GM18907 (cell line): ENCODE data around the gene LCK.
"Not testable (repeated sequence)": the region's sequence is repeated elsewhere in the genome, so short reads cannot be mapped to it uniquely, and the experiment has no call there.

Experiments used
- ATAC-seq: cut with Tn5 transposase; IDR thresholded peaks from one replicate; pipeline ENCODE4 v1.9.1; 2021; ENCODE audit warnings: mild to moderate bottlenecking, moderate library complexity; ENCODE audit not compliant: unreplicated experiment

The LCK gene

GRCh38 chr1:32272557-32273390 lies 21.7 kb downstream of the LCK start:
- no peak for ATAC-seq

DNA sequence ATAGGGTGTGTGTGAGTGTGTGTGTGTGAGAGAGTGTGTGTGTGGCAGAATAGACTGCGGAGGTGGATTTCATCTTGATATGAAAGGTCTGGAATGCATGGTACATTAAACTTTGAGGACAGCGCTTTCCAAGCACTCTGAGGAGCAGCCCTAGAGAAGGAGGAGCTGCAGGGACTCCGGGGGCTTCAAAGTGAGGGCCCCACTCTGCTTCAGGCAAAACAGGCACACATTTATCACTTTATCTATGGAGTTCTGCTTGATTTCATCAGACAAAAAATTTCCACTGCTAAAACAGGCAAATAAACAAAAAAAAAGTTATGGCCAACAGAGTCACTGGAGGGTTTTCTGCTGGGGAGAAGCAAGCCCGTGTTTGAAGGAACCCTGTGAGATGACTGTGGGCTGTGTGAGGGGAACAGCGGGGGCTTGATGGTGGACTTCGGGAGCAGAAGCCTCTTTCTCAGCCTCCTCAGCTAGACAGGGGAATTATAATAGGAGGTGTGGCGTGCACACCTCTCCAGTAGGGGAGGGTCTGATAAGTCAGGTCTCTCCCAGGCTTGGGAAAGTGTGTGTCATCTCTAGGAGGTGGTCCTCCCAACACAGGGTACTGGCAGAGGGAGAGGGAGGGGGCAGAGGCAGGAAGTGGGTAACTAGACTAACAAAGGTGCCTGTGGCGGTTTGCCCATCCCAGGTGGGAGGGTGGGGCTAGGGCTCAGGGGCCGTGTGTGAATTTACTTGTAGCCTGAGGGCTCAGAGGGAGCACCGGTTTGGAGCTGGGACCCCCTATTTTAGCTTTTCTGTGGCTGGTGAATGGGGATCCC lies 22.5 kb downstream of the LCK start:
- ATAC-seq: peak; percentile 45

- ATAC-seq: no peak
Measured at GRCh38 chr1:32274646-32275340, 23.7 kb downstream of the LCK start.

GRCh38 chr1:32275424-32275823 lies 24.4 kb downstream of the LCK start:
- no peak for ATAC-seq

GRCh38 chr1:32276032-32276782 lies 25.1 kb downstream of the LCK start:
- ATAC-seq: no peak

GRCh38 chr1:32284777-32285176 lies 33.7 kb downstream of the LCK start:
- not testable (repeated sequence) for ATAC-seq

DNA sequence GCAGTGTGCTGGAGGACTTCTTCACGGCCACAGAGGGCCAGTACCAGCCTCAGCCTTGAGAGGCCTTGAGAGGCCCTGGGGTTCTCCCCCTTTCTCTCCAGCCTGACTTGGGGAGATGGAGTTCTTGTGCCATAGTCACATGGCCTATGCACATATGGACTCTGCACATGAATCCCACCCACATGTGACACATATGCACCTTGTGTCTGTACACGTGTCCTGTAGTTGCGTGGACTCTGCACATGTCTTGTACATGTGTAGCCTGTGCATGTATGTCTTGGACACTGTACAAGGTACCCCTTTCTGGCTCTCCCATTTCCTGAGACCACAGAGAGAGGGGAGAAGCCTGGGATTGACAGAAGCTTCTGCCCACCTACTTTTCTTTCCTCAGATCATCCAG lies 34.6 kb downstream of the LCK start:
- ATAC-seq: no peak

DNA sequence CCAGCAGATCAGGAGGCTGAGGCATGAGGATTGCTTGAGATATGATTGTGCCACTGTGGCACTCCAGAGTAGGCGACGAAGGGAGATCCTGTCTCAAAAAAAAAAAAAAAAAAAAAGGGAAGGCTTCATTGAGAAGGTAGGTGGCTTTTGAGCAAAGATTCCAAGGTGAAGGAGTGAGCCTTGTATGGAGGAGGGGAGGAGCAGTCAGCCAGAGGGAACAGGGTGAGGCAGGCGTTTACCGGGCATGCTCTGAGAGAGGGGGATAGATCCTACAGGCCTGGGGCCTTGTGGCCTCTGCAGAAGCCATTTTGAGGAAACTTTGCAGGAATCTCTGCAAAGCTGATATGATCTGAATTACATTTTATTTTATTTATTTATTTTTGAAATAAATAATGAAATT lies 35.7 kb downstream of the LCK start:
- ATAC-seq: no peak

DNA sequence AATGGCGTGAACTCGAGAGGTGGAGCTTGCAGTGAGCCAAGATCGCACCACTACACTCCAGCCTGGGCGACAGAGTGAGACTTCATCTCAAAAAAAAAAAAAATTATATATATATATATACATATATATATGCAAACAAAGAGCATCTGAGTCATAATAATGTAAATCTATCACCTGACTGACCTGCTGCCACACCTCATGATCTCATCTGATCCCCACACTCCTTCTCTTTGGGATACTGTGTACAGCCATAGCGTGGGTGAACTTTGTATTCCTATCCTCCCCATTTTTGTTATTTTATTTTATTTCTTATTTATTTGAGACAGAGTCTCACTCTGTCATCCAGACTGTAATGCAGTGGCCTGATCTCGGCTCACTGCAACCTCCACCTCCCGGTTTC lies 38.2 kb downstream of the LCK start:
- no peak for ATAC-seq

DNA sequence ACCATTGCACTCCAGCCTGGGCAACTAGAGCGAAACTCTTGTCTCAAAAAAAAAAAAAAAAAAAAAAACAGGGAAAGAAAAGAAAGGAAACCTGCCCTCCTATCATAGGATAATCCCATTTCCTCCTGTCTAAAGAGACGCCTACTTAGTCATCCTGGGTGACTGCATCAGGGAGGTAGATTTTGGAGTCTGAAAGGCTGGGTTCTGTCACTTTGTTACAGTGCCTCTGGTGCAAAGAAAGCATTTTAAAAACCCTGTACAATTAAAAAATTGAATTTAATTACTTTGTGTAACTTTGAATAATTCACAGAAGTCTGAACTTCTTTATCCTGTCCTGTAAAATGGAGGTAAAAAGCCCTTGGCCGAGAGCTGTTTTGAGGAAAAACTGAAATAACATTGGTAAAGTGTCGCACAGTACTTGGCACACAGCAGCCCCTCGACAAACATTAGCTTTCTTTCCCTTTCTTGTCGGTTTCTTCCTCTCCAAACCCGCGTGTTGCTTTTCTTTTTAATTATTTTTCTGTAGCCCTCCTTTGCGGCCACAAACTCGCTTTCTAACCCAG lies 40.2 kb downstream of the LCK start:
- ATAC-seq: no peak

- ATAC-seq: peak; percentile 89
Measured at GRCh38 chr1:32291708-32292538, 40.9 kb downstream of the LCK start, which contains the start of gene HDAC1. TSS of gene HDAC1 (plus strand) at chr1:32292083. CDS start at chr1:32292170, 87 bp downstream.

- not testable (repeated sequence) for ATAC-seq
Measured at GRCh38 chr1:32298211-32298610, 47.1 kb downstream of the LCK start.

DNA sequence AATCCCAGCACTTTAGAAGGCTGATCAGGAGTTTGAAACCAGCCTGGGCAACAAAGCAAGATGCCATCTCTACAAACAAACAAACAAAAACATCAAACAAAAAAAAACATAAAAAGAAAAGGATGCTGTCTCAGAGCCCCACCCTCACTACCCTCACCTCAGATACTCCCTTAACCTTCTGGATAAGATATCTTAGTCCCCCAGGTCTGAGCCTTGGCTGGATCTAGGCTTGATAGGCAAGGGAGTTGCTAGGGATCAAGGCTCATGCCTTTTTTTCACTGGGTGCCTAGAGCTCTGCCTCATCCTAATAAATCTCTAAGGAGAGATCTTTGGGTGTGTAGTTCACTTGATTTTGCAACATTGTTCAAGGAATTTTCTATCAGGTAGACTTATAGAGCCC lies 48.3 kb downstream of the LCK start:
- no peak for ATAC-seq

DNA sequence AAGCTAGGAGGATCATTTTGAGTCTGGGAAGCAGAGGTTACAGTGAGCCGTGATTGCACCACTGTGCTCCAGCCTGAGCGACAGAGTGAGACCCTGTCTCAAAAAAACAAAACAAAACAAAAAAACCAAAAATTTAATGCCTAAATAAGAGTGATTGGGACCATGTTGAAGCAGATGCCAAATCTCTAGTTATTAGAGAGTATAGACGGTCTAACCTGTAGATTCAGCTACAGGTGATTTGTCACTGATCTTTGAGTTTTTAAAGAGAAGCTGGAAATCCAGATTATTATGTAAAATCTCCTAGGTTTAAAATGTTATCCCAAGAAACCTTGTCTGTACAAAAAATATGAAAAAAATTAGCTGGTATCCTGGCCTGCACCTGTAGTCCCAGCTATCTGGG lies 52.3 kb downstream of the LCK start:
- ATAC-seq: no peak

DNA sequence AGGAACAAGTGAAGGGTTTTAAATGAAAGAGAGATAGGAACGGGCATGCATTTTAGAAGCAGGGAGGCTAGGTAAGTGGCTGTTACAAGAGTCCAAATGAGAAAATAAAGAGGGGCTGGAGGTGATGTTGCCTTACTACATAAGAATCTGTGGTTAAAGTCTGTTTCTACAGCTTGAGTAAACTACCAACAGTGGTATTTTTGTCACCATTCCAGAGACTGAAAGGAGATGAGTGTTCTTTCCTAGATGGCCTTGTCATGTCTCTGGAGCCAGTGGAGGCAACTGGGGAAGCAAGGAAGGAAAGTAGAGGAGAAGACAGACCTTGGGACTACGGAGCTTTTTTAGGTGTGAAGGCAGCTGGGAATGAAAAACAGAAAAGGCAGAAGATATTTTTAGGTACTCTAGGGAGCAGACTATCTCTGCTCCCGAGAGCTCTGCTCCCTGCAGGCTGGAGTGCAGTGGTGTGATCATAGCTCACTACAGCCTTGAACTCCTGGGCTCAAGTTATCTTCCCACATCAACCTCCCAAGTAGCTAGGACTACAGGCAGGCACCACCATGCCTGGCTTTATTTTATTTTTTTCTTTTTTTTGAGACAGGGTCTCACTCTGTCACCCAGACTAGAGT lies 53.0 kb downstream of the LCK start:
- no peak for ATAC-seq

DNA sequence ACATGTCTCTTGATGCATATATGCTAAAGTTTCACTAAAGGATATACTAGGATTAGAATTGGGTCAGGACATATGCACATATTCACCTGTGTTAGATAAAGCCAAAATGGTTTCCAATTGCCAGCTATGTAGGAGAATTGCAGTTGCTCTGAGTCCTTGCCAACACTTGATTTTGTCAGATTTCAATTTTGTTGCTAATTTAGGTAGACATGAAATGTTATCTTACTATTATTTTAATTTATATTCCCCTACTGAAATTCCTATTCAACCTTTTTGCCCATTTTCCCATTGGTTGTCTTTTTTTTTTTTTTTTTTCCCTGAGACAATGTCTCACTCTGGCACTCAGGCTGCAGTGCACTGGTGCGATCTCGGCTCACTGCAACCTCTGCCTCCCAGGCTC lies 54.2 kb downstream of the LCK start:
- no peak for ATAC-seq

DNA sequence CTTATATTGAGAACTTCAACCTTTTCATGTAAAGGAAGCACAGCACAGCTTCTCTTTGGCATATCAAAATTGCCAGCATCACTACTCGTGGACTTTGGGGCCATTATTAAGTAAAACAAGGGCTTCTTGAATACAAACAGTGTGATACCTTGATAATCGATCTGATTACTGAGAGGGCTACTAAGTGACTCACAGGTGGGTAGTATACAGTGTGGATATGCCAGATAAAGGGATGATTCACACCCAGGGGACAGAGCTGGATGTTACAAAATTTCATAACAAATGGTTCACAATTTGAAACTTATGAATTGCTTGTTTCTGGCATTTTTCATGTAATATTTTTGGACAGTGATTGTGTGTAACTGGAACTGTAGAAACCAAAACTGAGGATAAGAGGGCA lies 56.3 kb downstream of the LCK start:
- no peak for ATAC-seq

GRCh38 chr1:32309960-32310359 lies 58.9 kb downstream of the LCK start:
- no peak for ATAC-seq
